Neuronal stem cell (in vitro differentiated cells): Measurements from ENCODE around the gene MYO3B.

Experiments
- DNase-seq: peaks from one replicate; pipeline ENCODE4 v3.0.0-alpha.2; 2013; ENCODE audit warnings: low spot score
- H2AFZ ChIP-seq: one replicate; pipeline ENCODE4 v1.6.1; 2013; ENCODE audit warnings: mild to moderate bottlenecking, low read length, inconsistent platforms
- H2AK5ac ChIP-seq: 2 replicates; pipeline ENCODE4 v1.6.1; 2013; ENCODE audit warnings: low read depth, mild to moderate bottlenecking, inconsistent platforms, low read length, moderate library complexity, mixed read lengths
- H2BK120ac ChIP-seq: 2 replicates; pipeline ENCODE4 v1.6.1; 2013; ENCODE audit warnings: low read depth, mild to moderate bottlenecking, inconsistent platforms, low read length, moderate library complexity, mixed read lengths
- H2BK12ac ChIP-seq: one replicate; pipeline ENCODE4 v1.6.1; 2013; ENCODE audit warnings: low read length, inconsistent platforms
- H2BK15ac ChIP-seq: 2 replicates; pipeline ENCODE4 v1.6.1; 2013; ENCODE audit warnings: mild to moderate bottlenecking, low read length, inconsistent platforms, mixed read lengths
- H2BK5ac ChIP-seq: one replicate; pipeline ENCODE4 v1.6.1; 2013; ENCODE audit warnings: inconsistent platforms, mild to moderate bottlenecking, low read length, moderate library complexity
- H3K14ac ChIP-seq: one replicate; pipeline ENCODE4 v1.6.1; 2013; ENCODE audit warnings: low read length, inconsistent platforms
- H3K18ac ChIP-seq: 2 replicates; pipeline ENCODE4 v1.6.1; 2013; ENCODE audit warnings: low read length, inconsistent platforms
- H3K23ac ChIP-seq: 2 replicates; pipeline ENCODE4 v1.6.1; 2013; ENCODE audit warnings: low read depth, mild to moderate bottlenecking, mixed read lengths, low read length, inconsistent platforms; ENCODE audit not compliant: poor library complexity
- H3K27ac ChIP-seq: replicated peaks from 3 replicates; pipeline ENCODE4 v1.5.1; 2013; ENCODE audit warnings: low read length, inconsistent platforms
- H3K27me3 ChIP-seq, 3 experiments: 2 replicates each; pipeline ENCODE4 v1.6.1; 2013; ENCODE audit warnings: low read length in 3 of 3, mild to moderate bottlenecking in 2 of 3, inconsistent platforms in 1 of 3, low read depth in 1 of 3, mixed read lengths in 1 of 3, moderate library complexity in 1 of 3; ENCODE audit not compliant: control insufficient read depth in 3 of 3, insufficient read depth in 3 of 3
- H3K36me3 ChIP-seq, 2 donors: replicated peaks in 1 of 2; 2 replicates each; pipeline ENCODE4 v1.6.1; 2013; ENCODE audit warnings: low read length in 2 of 2; ENCODE audit not compliant: control insufficient read depth in 2 of 2, insufficient read depth in 2 of 2
- H3K4ac ChIP-seq: 2 replicates; pipeline ENCODE4 v1.6.1; 2013; ENCODE audit warnings: inconsistent platforms, mild to moderate bottlenecking, low read length, moderate library complexity
- H3K4me1 ChIP-seq, 2 donors: 1 replicate in 1 of 2; 2 replicates in 1 of 2; pipeline ENCODE4 v1.6.1; 2013; ENCODE audit warnings: low read length in 2 of 2, low read depth in 1 of 2; ENCODE audit not compliant: control insufficient read depth in 2 of 2, insufficient read depth in 1 of 2
- H3K4me2 ChIP-seq: one replicate; pipeline ENCODE4 v1.6.1; 2013; ENCODE audit warnings: mild to moderate bottlenecking, low read length, inconsistent platforms; ENCODE audit not compliant: insufficient read depth, poor library complexity, severe bottlenecking
- H3K4me3 ChIP-seq, 2 donors: 2 replicates each; pipeline ENCODE4 v1.5.1; 2013; ENCODE audit warnings: low read length in 2 of 2, mild to moderate bottlenecking in 2 of 2, inconsistent platforms in 1 of 2, moderate library complexity in 1 of 2
- H3K79me1 ChIP-seq: one replicate; pipeline ENCODE4 v1.6.1; 2013; ENCODE audit warnings: low read depth, mild to moderate bottlenecking, inconsistent platforms, low read length, moderate library complexity
- H3K9ac ChIP-seq: one replicate; pipeline ENCODE4 v1.6.1; 2013; ENCODE audit warnings: mild to moderate bottlenecking, low read depth, low read length, inconsistent platforms; ENCODE audit not compliant: poor library complexity
- H3K9me3 ChIP-seq, 2 donors: replicated peaks in 1 of 2; 2 replicates each; pipeline versions ENCODE3 to v1.6.1; 2013; ENCODE audit warnings: low read length in 2 of 2, mild to moderate bottlenecking in 2 of 2, inconsistent platforms in 1 of 2, low read depth in 1 of 2, mixed read lengths in 1 of 2, moderate library complexity in 1 of 2; ENCODE audit not compliant: control insufficient read depth in 2 of 2, insufficient read depth in 1 of 2
- H4K8ac ChIP-seq: one replicate; pipeline ENCODE4 v1.6.1; 2013; ENCODE audit warnings: low read depth, mild to moderate bottlenecking, inconsistent platforms, low read length, moderate library complexity
- H4K91ac ChIP-seq: one replicate; pipeline ENCODE4 v1.6.1; 2013; ENCODE audit warnings: low read length, low read depth, mild to moderate bottlenecking, inconsistent platforms; ENCODE audit not compliant: poor library complexity
- WGBS, 2 donors: extraction: QIAGEN DNeasy Blood & Tissue Kit; methylation state at CpG; one replicate each; pipeline ENCODE4 v1.1.7; 2013; ENCODE audit warnings: missing lambda C conversion rate in 2 of 2, mixed read lengths in 1 of 2; ENCODE audit not compliant: insufficient read length in 2 of 2, insufficient replicate concordance in 1 of 2; ENCODE audit errors: extremely low coverage in 2 of 2; 5-methylcytosine and 5-hydroxymethylcytosine counted together

The MYO3B gene

GRCh38 chr2:170255971-170256370 lies 78.0 kb downstream of the MYO3B start:
- Histone ChIP-seq H3K14ac (no peak overlapping the region), H3K27ac (no peak overlapping the region), H2BK12ac (no peak overlapping the region), H2BK5ac (no peak overlapping the region), H3K4ac (no peak overlapping the region), H4K8ac (no peak overlapping the region), H3K79me1 (no peaks in the 10 kb centered on the region), H3K27me3 (no peaks in the 10 kb centered on the region), H3K4me3 (no peak overlapping the region), H3K23ac (no peak overlapping the region), H3K4me2 (no peak overlapping the region), H2AK5ac (no peak overlapping the region), H2BK120ac (no peak overlapping the region), H4K91ac (no peak overlapping the region), H3K4me1 (peaks cover 0 to 3% of the 10 kb centered on the region in 2 donors), H3K36me3 (no peaks in the 10 kb centered on the region), H3K9ac (no peak overlapping the region), H2AFZ (no peak overlapping the region), H2BK15ac (no peak overlapping the region), H3K9me3 (peaks cover 1 to 2% of the 10 kb centered on the region in 2 donors), H3K18ac (no peak overlapping the region)
- no peak for DNase-seq
- no CpG with 5 or more reads among the region's 1 CpG for WGBS, 2 donors

- Histone ChIP-seq H3K14ac (no peak overlapping the region), H3K27ac (no peak overlapping the region), H2AK5ac (no peak overlapping the region), H3K27me3 (no peaks in the 10 kb centered on the region), H3K18ac (no peak overlapping the region), H3K79me1 (no peaks in the 10 kb centered on the region), H2AFZ (no peak overlapping the region), H3K4me2 (no peak overlapping the region), H3K9me3 (peaks cover 0 to 3% of the 10 kb centered on the region in 2 donors), H2BK120ac (no peak overlapping the region), H3K23ac (no peak overlapping the region), H3K4me1 (peaks cover 0 to 3% of the 10 kb centered on the region in 2 donors), H3K9ac (no peak overlapping the region), H2BK5ac (no peak overlapping the region), H3K4ac (no peak overlapping the region), H3K36me3 (no peaks in the 10 kb centered on the region), H2BK15ac (no peak overlapping the region), H2BK12ac (no peak overlapping the region), H4K8ac (no peak overlapping the region), H4K91ac (no peak overlapping the region), H3K4me3 (no peak overlapping the region)
- DNase-seq: no peak
- no CpG with 5 or more reads among the region's 3 CpGs for WGBS, 2 donors
Measured at GRCh38 chr2:170258382-170258781, 80.4 kb downstream of the MYO3B start.

GRCh38 chr2:170260188-170260587 lies 82.2 kb downstream of the MYO3B start:
- Histone ChIP-seq H4K8ac (no peak overlapping the region), H2BK5ac (no peak overlapping the region), H2BK15ac (no peak overlapping the region), H2AFZ (no peak overlapping the region), H2BK120ac (no peak overlapping the region), H3K27ac (no peak overlapping the region), H3K14ac (no peak overlapping the region), H3K9me3 (peaks cover 0 to 3% of the 10 kb centered on the region in 2 donors), H3K4ac (no peak overlapping the region), H4K91ac (no peak overlapping the region), H3K36me3 (no peaks in the 10 kb centered on the region), H2BK12ac (no peak overlapping the region), H3K23ac (no peak overlapping the region), H3K27me3 (no peaks in the 10 kb centered on the region), H3K79me1 (no peaks in the 10 kb centered on the region), H3K9ac (no peak overlapping the region), H2AK5ac (no peak overlapping the region), H3K4me3 (no peak overlapping the region), H3K4me1 (no peaks in the 10 kb centered on the region), H3K4me2 (no peak overlapping the region), H3K18ac (no peak overlapping the region)
- no peak for DNase-seq

DNA sequence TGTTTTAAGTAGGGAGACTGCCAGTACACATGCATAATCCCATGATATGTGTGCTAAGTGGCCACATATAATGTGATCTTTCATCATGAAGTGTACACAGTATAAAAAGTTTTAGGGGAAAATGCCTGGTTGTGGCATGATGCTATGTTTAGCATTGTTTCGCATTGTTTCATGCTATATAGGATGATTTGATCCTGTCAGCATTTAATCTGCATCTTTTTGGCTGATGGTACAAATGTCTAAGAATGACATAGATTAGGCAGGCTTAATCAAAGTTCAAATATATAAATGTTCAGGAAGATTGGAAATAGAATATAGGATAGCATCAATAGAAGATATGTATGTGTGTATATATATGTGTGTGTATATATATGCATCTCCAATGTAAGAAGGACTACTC lies 83.6 kb downstream of the MYO3B start:
- H2AFZ ChIP-seq: no peak overlapping the region
- no peak overlapping the region for H3K4ac ChIP-seq
- H2BK120ac ChIP-seq: no peak overlapping the region
- H3K9me3 ChIP-seq: peaks cover 0 to 3% of the 10 kb centered on the region in 2 donors
- no peak overlapping the region for H4K91ac ChIP-seq
- H2BK15ac ChIP-seq: no peak overlapping the region
- no CpG with 5 or more reads among the region's 1 CpG for WGBS, 2 donors
- H3K27ac ChIP-seq: no peak overlapping the region
- H3K4me3 ChIP-seq: no peak overlapping the region
- H2BK12ac ChIP-seq: no peak overlapping the region
- H3K4me1 ChIP-seq: no peaks in the 10 kb centered on the region
- H3K9ac ChIP-seq: no peak overlapping the region
- no peak overlapping the region for H3K4me2 ChIP-seq
- H3K18ac ChIP-seq: no peak overlapping the region
- no peak overlapping the region for H2AK5ac ChIP-seq
- no peak overlapping the region for H3K14ac ChIP-seq
- H3K79me1 ChIP-seq: no peaks in the 10 kb centered on the region
- no peak overlapping the region for H2BK5ac ChIP-seq
- H3K27me3 ChIP-seq: no peaks in the 10 kb centered on the region
- no peaks in the 10 kb centered on the region for H3K36me3 ChIP-seq
- DNase-seq: no peak
- no peak overlapping the region for H3K23ac ChIP-seq
- no peak overlapping the region for H4K8ac ChIP-seq
